HepG2 (cell line): ENCODE measurements around the gene C14orf93. TPM values are rescaled to one million over a fixed set of nuclear protein-coding genes. Genes with fewer than 3 reads are reported as not detected.

ENCODE experiments used
- CBX2 ChIP-seq, 2 experiments: fragments of 200-600 bp in 1 of 2; sonication (generic); formaldehyde crosslinking in 1 of 2; IDR thresholded peaks; 2 replicates each; pipeline versions ENCODE4 v1.7.0 to v1.8.1; 2018 to 2022; ENCODE audit warnings: low read depth in 2 of 2, low read length in 1 of 2, mild to moderate bottlenecking in 1 of 2, missing genetic modification reagents in 1 of 2
- CHD2 ChIP-seq: IDR thresholded peaks from 2 replicates; pipeline ENCODE4 v1.6.1; 2011; ENCODE audit warnings: low read depth, low read length, improper control_type of control experiment
- HNRNPLL ChIP-seq: fragments of 200-400 bp; formaldehyde crosslinking; IDR thresholded peaks from 2 replicates; pipeline ENCODE4 v1.6.1; 2017; ENCODE audit warnings: mild to moderate bottlenecking, low read depth, low read length; ENCODE audit not compliant: poor library complexity, severe bottlenecking
- PHF8 ChIP-seq: sonication (generic); formaldehyde crosslinking; IDR thresholded peaks from 2 replicates; pipeline ENCODE4 v1.5.0; 2020; ENCODE audit warnings: missing genetic modification reagents
- SAP130 ChIP-seq: IDR thresholded peaks from 2 replicates; pipeline ENCODE4 v1.6.1; 2016; ENCODE audit warnings: low read depth
- SIN3A ChIP-seq: IDR thresholded peaks from 2 replicates; pipeline ENCODE4 v1.6.1; 2011; ENCODE audit warnings: low read depth, mild to moderate bottlenecking, control low read depth, low read length, borderline replicate concordance
- SP2 ChIP-seq: sonication (generic); formaldehyde crosslinking; IDR thresholded peaks from 2 replicates; pipeline ENCODE4 v1.5.1; 2020; ENCODE audit warnings: mild to moderate bottlenecking, missing genetic modification reagents
- ZKSCAN1 ChIP-seq: fragments of 150-350 bp; IDR thresholded peaks from 2 replicates; pipeline ENCODE4 v1.6.1; 2014; ENCODE audit warnings: low read length
- ZNF138 ChIP-seq: sonication (generic); formaldehyde crosslinking; IDR thresholded peaks from 2 replicates; pipeline ENCODE4 v1.5.0; 2020; ENCODE audit warnings: mild to moderate bottlenecking, low read depth, missing genetic modification reagents
- ZNF251 ChIP-seq: sonication (generic); formaldehyde crosslinking; IDR thresholded peaks from 2 replicates; pipeline ENCODE4 v1.9.0; 2021; ENCODE audit warnings: mild to moderate bottlenecking, missing genetic modification reagents
- ZNF253 ChIP-seq: sonication (generic); formaldehyde crosslinking; IDR thresholded peaks from 2 replicates; pipeline ENCODE4 v1.8.0; 2022; ENCODE audit warnings: mild to moderate bottlenecking, missing genetic modification reagents, borderline replicate concordance
- ZNF326 ChIP-seq: sonication (generic); formaldehyde crosslinking; IDR thresholded peaks from 2 replicates; pipeline ENCODE4 v1.4.0; 2020; ENCODE audit warnings: missing genetic modification reagents, borderline replicate concordance
- ZNF484 ChIP-seq: sonication (generic); formaldehyde crosslinking; IDR thresholded peaks from 2 replicates; pipeline ENCODE4 v1.5.1; 2020; ENCODE audit warnings: mild to moderate bottlenecking, low read depth, missing genetic modification reagents, borderline replicate concordance
- polyA plus RNA-seq, 8 experiments: library from polyadenylated mRNA; depleted of rRNA in 3 of 8; stranded (reverse) in 7 of 8; unstranded in 1 of 8; fragments of >200 nt; fragmentation: Illumina TruSeq in 4 of 8; extraction: Trizol in 4 of 8; gene quantifications; 2 replicates each; pipeline versions ENCODE4 v1.2.1 to v1.2.3, GENCODE V29; 2011 to 2016; ENCODE audit warnings: low read depth in 4 of 8, missing spikeins in 1 of 8, mixed read lengths in 1 of 8; ENCODE audit not compliant: insufficient read depth in 1 of 8
- total RNA-seq, 5 experiments: library from RNA; depleted of rRNA; stranded (reverse); fragments of >200 nt; fragmentation: Illumina TruSeq; extraction: Trizol; gene quantifications; 2 replicates each; pipeline ENCODE4 v1.2.3, GENCODE V29; 2016; ENCODE audit warnings: low read depth in 1 of 5
- TF ChIP-seq, protein P1 (sequence below): IDR thresholded peaks from 2 replicates; pipeline ENCODE4 v1.6.1; 2016; ENCODE audit warnings: mild to moderate bottlenecking, missing biosample characterization, missing genetic modification reagents
- TF ChIP-seq, protein P2 (sequence below): conservative IDR thresholded peaks from 2 replicates; pipeline ENCODE4 v1.6.1; 2018; ENCODE audit warnings: missing genetic modification reagents
- TF ChIP-seq, protein P3 (sequence below): sonication (generic); formaldehyde crosslinking; IDR thresholded peaks from 2 replicates; pipeline ENCODE4 v1.4.0; 2020; ENCODE audit warnings: mild to moderate bottlenecking, missing genetic modification reagents
- TF ChIP-seq, protein P4 (sequence below): sonication (generic); formaldehyde crosslinking; IDR thresholded peaks from 2 replicates; pipeline ENCODE4 v1.8.0; 2022; ENCODE audit warnings: mild to moderate bottlenecking, missing genetic modification reagents, borderline replicate concordance

Gene C14orf93
- total and polyA plus RNA-seq, 2 of the 13 experiments (the other 11 are each of a cell fraction or from before 2014, with no cell fraction given), result 11.4 to 22.5 TPM

DNA sequence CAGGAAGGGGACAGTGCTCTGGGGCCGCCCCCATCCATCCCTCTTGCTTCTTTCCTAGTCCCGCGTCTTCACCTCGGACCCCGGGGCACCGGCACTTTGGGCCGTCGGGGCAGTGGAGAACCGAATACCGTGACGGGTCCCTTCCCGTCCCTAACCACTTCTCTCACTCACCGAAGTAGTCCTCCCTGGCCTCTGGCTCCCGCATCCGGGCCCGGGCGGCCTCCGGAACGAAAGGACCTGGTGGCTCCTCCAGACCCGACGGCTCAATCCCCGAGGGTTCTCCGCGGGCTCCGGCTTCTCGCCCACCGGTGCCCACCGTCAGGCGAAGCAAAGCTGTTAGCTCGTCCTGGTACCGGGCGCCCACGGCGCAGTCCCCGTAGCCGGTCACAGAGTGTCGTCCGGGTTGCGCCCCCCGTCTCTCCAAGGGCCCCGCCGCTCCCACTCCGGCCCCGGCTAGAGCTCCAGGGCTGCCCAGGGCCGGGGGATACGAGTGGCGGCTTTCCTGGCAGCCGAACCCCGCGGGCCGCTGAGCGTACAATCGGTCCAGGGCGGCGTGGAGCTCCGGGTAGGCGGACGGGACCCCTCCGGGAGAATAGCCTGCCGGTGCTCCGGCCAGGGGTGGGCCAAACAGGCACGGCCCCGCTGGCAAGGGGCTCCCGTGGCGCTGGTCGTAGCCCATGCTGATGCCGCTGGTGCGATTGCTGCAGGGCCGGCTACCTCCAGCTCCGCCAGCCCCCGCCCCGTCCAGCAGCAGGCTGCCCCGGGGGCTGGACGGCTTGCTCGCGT, 28.7 kb downstream of the C14orf93 start (continued):
- TF ChIP-seq, protein P1, sequence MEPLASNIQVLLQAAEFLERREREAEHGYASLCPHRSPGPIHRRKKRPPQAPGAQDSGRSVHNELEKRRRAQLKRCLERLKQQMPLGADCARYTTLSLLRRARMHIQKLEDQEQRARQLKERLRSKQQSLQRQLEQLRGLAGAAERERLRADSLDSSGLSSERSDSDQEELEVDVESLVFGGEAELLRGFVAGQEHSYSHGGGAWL (CRISPR knock-in tag), result peak; percentile 67; the same call in 1 of the 2 replicates
- TF ChIP-seq SAP130 (CRISPR knock-in tag) (no peak; the same call in none of the 2 replicates), ZNF253 (CRISPR knock-in tag) (no peak), HNRNPLL (peak; percentile 61), CHD2 (no peak), SIN3A (no peak), ZNF251 (CRISPR knock-in tag) (no peak), ZNF138 (CRISPR knock-in tag) (peak; percentile 83), ZNF484 (no peak; the same call in 1 of the 2 replicates), CBX2 (IDR thresholded peaks at IDR 0.05; ENCODE audit: low read depth, low read length) (no peak), CBX2 (CRISPR knock-in tag; IDR thresholded peaks at IDR 0.05; ENCODE audit: low read depth) (no peak), SP2 (CRISPR knock-in tag) (no peak), ZNF326 (CRISPR knock-in tag) (peak; percentile 96), ZKSCAN1 (0 out of 2 replicates have a peak, but pooled peaks have one; percentile 65), PHF8 (CRISPR knock-in tag) (peak; percentile 75)
- TF ChIP-seq, protein P2, sequence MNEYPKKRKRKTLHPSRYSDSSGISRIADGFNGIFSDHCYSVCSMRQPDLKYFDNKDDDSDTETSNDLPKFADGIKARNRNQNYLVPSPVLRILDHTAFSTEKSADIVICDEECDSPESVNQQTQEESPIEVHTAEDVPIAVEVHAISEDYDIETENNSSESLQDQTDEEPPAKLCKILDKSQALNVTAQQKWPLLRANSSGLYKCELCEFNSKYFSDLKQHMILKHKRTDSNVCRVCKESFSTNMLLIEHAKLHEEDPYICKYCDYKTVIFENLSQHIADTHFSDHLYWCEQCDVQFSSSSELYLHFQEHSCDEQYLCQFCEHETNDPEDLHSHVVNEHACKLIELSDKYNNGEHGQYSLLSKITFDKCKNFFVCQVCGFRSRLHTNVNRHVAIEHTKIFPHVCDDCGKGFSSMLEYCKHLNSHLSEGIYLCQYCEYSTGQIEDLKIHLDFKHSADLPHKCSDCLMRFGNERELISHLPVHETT, result 0 out of 2 replicates have a peak, but pooled peaks have one; percentile 5
- TF ChIP-seq, protein P3, sequence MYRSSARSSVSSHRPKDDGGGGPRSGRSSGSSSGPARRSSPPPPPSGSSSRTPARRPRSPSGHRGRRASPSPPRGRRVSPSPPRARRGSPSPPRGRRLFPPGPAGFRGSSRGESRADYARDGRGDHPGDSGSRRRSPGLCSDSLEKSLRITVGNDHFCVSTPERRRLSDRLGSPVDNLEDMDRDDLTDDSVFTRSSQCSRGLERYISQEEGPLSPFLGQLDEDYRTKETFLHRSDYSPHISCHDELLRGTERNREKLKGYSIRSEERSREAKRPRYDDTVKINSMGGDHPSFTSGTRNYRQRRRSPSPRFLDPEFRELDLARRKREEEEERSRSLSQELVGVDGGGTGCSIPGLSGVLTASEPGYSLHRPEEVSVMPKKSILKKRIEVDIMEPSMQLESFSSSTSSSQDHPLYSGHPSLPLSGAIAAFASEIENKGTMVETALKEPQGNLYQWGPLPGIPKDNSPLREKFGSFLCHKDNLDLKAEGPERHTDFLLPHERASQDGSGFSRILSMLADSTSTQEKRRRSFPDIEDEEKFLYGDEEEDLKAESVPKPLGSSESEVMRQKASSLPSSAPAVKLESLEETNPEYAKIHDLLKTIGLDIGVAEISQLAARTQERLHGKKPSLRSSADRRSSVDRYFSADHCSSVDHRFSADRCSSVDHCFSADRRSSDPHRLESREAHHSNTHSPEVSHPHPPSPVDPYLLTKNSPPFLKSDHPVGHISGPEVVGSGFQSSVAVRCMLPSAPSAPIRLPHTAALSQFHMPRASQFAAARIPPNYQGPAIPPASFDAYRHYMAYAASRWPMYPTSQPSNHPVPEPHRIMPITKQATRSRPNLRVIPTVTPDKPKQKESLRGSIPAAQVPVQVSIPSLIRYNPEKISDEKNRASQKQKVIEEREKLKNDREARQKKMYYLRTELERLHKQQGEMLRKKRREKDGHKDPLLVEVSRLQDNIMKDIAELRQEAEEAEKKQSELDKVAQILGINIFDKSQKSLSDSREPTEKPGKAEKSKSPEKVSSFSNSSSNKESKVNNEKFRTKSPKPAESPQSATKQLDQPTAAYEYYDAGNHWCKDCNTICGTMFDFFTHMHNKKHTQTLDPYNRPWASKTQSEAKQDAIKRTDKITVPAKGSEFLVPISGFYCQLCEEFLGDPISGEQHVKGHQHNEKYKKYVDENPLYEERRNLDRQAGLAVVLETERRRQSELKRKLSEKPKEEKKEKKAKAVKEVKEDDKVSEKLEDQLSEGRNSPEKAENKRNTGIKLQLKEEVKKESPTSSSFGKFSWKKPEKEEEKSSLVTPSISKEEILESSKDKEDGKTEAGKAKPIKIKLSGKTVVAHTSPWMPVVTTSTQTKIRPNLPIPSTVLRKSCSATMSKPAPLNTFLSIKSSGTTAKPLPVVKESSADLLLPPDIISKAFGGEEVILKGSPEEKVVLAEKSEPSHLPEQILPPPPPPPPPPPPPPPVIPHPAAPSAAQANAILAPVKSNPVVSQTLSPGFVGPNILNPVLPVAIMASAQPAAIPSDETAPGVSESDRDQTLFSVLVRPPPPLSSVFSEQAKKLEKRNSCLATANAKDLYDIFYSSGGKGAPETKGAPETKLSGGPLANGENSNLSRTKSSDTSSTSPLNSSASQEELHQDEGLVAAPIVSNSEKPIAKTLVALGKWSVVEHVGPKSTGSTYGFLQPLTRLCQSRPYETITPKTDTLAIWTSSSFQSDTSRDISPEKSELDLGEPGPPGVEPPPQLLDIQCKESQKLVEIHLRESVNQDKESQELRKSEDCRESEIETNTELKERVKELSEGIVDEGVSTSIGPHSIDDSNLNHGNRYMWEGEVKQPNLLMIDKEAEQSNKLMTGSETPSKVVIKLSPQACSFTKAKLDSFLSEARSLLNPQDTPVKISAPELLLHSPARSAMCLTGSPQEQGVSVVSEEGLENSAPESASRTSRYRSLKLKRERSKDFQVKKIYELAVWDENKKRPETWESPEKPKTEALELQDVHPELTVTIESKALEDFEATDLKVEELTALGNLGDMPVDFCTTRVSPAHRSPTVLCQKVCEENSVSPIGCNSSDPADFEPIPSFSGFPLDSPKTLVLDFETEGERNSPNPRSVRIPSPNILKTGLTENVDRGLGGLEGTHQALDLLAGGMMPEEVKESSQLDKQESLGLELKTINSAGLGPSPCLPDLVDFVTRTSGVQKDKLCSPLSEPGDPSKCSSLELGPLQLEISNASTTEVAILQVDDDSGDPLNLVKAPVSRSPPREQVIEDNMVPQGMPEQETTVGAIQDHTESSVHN (CRISPR knock-in tag), result no peak
- TF ChIP-seq, protein P4, sequence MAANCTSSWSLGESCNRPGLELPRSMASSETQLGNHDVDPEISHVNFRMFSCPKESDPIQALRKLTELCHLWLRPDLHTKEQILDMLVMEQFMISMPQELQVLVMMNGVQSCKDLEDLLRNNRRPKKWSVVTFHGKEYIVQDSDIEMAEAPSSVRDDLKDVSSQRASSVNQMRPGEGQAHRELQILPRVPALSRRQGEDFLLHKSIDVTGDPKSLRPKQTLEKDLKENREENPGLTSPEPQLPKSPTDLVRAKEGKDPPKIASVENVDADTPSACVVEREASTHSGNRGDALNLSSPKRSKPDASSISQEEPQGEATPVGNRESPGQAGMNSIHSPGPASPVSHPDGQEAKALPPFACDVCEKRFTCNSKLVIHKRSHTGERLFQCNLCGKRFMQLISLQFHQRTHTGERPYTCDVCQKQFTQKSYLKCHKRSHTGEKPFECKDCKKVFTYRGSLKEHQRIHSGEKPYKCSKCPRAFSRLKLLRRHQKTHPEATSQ, result no peak
